GM18505 (cell line): ENCODE measurements around the gene DCST1.

Experiments used
- ATAC-seq: cut with Tn5 transposase; IDR thresholded peaks from one replicate; pipeline ENCODE4 v1.9.1; 2021; ENCODE audit not compliant: unreplicated experiment
- POLR2A ChIP-seq: IDR thresholded peaks from 4 replicates; pipeline ENCODE4 v1.6.1; 2011; ENCODE audit warnings: borderline replicate concordance; ENCODE audit not compliant: insufficient read depth, insufficient read length; ENCODE audit errors: extremely low read depth

Gene DCST1

GRCh38 chr1:155091071-155092051 lies 57.7 kb downstream of the DCST1 start:
- TF ChIP-seq POLR2A = no peak
- ATAC-seq = no peak

GRCh38 chr1:155092131-155092530 lies 58.5 kb downstream of the DCST1 start:
- no peak for ATAC-seq
- no peak for TF ChIP-seq POLR2A

DNA sequence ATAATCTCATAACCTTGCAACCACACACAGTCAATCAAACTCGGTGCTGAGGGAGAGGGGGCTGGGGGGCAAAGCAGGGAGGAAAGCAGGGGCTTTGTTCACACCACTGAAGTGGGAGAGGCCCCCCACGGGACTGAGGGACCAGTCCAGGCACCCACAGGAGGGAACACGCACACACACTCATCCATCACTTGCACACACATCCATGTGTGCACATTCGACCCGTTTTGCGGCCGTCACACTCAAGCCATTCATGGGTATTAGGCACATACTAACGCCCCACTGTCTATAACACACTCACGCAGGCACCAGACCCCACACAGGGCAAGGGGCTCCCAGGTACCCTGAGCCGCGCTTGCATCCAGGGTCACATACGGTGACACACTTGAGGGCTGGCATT lies 59.0 kb downstream of the DCST1 start:
- no peak for TF ChIP-seq POLR2A
- no peak for ATAC-seq

- ATAC-seq = no peak
- no peak for TF ChIP-seq POLR2A
Measured at GRCh38 chr1:155093911-155094621, 60.4 kb downstream of the DCST1 start.

DNA sequence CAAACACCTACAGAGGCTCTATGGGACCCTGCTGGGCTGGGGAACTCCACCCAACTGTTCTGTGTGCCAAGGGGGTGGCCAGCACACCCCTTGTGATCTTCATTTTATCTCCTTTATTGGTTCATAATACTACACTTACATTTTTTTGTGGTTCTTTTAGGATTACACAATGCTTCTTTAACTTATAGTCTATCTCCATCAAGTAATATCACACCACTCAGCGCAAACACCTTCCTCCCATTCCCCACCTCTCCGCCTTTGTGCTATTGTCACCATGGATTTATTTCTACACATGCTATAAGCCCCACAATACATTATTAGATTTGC lies 61.0 kb downstream of the DCST1 start:
- no peak for TF ChIP-seq POLR2A
- ATAC-seq = no peak

DNA sequence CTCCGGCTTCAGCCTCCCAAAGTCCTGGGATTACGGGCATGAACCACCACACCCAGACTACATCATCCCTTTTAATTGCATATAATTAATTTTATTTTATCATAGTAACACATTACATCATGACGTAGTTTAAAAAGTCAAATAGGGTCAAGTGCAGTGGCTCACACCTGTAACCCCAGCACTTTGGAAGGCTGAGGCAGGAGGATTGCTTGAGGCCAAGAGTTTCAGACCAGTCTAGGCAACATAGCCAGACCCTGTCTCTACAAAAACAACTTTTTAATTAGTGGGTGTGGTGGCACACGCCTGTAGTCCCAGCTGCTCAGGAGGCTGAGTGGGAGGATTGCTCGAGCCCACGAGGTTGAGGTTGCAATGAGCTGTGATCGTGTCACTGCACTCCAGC lies 65.7 kb downstream of the DCST1 start:
- ATAC-seq = no peak
- no peak for TF ChIP-seq POLR2A
